HG02973 (cell line): ENCODE measurements around the gene NCK2.
A peak's percentile ranks its signal among the peaks of the same experiment; 100 is the strongest.

Source experiments
- ATAC-seq: cut with Tn5 transposase; IDR thresholded peaks from one replicate; pipeline ENCODE4 v1.9.1; 2021; ENCODE audit warnings: moderate library complexity; ENCODE audit not compliant: unreplicated experiment

Gene NCK2

DNA sequence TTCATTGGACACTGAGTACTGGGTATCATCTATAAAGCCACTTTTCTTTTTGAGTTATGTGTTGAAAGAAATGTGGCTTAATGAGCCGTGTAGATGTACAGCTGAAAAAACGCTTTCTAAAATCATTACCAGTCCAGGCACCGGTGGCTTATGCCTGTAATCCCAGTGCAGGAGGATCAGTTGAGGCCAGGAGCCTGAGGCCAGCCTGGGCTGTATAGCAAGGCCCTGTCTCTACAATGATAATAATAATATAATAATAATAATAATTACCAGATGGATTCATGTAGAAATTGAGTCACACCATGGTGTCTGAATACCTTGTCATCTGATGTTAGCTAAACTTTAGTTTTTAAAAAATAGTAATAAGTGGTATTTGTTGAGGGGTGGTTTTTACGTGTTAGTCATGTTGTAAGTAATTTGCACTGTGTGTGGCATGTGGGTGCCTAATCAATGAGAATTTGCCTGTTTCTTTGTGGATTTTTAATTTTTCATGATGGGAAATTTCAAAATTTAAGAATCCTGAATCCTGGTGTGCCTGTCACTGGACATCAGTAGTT is 30.1 kb downstream of the NCK2 start:
- ATAC-seq, result no peak

DNA sequence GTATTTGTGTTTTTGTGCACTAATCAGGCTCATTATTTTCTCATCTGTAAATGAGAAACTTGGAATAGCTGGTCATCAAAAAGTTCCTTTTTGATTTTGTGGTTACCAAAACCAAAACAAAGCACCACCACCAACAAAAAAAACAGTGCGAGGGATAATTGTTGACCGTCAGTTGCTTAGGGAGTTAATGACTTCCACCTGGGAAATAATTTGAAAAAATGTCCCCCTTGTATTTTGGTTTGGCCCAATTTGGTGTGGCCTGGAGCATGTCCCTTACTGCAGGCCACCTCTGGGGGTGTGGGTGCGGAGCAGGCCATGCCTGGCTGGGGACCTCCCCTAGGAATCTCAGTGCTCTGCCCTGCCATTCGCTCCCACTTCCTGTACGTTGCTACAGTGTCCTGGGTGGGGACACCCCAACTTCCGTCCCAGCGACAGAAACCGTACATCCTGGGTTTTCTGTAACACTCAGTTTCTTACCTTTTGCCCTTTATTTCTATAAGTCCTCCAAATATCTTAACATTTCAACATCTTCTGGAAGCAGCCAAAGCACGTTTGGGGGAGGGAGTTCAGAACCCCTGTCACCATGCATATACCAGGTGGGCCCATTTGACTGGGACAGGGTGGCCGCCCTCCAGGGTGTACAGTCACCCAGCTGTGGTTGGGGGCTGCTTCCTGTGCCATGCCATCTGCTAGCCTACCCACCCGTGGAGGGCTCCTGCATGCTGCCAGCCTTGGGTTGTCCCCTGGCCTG is 31.3 kb downstream of the NCK2 start:
- ATAC-seq, result peak; percentile 58

DNA sequence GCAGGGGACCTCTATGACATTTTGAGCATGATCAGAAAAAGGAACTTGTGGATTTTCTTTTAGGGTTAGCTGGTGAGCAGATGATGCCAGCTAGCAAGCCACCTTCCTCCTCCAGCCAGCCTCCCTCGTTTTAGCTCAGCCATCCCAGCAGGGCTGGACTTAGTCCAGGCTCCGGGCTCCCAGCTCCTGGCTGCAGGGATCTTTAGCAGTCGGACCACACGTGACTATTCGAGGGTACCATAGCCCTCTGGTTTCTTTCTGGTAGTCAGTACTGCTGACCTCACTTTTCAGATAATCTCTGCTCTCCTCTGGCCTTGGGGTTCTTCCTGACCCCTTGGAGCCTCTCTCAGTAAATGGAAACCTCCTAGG is 31.8 kb downstream of the NCK2 start:
- ATAC-seq, result peak; percentile 16

DNA sequence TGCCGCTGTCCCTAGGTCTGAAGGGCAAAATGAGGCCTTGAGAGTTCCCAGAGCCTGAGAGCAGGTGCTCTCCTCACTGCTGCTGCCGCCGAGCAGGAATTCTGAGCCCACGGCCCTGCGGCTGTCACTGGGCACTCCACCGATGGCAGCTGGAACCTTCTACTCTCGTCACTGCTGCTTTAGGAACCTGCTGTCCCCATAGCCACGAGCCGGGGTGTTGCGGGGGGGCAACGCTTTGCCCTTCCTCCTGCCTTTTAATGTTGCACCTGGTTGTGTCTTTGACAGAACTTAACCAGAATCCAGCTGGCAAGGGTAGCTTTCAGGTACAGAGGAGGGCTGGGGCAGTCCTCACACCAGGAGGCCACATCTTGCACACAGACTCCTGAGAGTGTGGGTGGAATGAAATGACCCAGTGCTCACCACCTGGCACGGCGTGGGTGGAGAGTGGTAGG is 32.3 kb downstream of the NCK2 start:
- peak; percentile 20 for ATAC-seq

DNA sequence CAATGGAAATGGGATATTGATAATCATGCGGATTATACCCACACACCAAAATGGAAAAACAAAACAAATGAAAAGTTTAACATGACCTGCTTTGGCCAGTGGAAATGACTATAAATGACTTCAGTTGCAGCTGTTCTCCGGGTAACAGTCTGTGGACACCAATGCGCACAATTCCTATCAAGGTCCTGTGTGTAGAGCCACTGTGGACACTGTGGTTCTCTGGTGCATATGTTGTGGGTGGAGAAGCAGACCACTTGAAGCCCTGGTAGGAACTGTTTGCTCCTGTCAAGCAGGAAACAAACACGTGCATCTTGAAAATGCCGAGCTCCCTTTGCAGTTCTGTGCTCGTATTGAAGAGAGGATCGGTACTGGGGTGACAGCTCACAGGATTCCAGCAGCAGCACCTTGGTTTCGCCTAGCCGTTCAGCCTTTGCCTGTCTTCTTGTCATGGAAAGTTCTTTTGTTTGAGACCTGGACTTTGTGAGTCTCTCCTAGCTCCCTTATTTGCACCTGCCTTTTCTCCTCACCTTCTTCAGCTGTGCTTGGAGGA is 32.9 kb downstream of the NCK2 start:
- no peak for ATAC-seq

DNA sequence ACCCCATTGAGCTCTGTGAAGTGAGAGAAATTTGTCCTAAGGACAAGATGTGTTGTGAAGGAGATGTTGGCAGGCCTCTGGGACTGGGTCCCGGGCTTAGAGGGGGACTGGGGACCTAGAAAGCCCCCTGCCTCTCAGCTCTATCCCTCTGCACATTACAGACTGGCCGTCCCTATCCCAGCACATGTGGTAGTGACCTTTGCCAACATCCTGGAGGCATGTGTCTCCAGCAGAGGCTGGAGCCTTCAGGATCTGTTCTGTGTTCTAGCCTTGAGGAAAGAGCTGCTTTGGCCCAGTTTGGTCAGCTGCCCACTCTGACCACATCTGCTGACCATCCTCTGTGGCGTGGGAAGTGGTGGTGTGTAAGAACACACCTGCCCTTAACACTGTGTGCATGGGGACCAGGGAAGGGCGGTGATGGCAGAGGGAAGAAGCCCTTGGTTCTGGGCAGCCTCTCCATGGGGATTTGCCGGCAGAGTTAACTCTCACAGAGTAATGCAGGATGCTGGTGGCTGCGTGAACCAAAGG is 33.4 kb downstream of the NCK2 start:
- ATAC-seq, result no peak

DNA sequence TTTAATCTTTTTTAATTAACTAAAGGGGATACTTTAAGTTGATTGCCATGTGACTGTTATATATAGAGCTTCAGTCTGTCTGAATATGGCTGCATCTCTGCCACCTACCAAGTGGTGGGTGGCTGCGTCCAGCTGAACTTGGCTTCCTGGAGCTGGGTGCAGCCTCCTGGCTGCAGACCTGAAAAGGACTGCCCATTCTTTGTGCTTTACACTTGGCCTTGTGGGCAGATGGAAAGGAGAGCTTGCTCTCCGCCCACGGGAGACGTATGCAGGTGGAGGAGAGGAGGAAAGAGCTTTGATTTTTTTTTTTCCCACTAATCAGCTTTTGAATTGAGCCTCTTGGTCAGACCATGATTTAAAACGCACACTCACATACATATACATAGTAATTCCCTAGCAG is 34.7 kb downstream of the NCK2 start:
- no peak for ATAC-seq

DNA sequence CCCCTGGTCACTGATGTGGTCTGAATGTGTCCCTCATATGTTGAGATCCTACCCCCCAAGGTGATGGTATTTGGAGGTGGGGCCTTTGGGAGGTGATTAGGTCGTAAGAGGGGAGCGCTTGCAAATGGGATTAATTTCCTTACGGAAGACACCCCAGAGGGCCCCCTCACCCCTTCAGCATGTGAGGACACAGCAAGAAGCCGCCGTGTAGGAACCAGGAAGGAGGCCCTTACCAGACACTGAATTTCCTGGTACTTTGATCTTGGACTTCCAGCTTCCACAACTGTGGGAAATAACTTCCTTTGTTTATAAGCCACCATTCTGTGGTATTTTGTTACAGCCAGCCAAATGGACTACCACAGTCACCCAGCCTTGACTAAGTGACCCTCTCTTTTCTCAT is 35.9 kb downstream of the NCK2 start:
- no peak for ATAC-seq

DNA sequence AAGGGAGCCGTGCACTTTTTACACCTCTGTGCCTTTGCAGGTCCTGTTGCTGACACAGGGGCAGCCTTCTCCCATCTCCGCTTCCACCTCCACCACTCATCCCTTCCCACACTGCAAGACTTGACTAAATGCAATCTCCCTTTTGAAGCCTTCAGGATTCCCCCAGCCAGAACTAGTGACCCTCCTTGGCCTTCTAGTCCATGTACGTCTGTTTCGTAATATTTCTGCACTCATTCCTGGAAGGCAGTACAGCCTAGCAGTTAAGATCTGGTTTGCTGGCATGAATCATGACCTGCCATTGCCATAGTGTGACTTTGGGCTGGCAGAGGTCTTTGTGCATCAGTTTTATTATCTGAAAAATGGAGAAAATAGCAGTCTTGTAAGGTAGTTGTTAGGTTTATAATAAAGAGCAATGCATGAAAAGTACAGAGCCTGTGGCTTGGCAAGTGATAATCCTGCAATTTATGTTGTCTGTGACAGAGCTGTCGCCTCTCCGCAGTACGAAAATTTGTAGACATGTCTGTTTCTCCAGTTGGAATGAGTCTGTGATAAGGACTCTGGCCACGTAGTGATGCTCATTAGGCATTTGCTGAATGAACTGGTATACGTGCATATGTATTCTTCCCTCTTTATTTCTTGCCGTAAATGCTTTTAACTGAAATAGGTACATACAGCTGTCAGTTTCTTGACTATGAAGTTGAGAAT is 36.7 kb downstream of the NCK2 start:
- ATAC-seq, result no peak

DNA sequence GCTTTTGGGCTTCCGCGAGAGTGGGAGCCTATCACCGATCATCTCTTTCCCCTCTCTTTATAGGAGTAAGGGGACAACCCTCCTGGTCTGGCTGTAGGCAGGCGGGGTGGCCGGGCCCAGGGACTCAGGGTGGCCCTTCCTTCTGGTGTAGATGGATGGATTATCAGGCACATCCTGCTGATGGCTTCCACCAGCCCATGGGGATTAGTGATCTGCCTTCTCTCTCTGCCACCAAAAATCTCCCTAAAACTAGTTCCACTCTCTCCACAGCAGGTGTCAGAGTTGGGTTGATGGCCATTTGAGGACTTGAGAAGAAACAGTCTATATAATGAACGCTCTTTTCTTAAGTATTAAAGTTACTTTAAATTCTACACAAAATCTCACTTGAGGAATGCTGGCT is 37.4 kb downstream of the NCK2 start:
- ATAC-seq, result no peak

DNA sequence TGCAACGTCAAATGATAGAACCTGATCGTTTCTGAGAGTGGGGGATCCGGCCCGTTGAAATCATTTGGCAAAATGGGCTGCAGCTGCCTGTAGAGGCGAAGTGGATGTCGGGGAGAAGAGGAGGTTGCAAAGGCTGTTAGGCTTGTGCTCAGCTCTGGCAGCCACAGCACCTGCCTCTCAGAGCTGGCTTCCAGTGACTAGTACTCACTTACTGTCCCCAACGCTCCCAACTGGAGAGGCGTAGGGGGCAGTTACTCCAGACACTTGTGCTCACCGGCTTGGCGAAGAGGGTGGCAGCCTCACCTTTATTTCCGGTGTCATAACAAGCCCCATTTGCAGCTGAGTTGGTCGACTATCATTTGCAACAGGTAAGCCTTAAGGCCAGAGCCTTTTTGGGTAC is 37.9 kb downstream of the NCK2 start:
- ATAC-seq, result no peak

DNA sequence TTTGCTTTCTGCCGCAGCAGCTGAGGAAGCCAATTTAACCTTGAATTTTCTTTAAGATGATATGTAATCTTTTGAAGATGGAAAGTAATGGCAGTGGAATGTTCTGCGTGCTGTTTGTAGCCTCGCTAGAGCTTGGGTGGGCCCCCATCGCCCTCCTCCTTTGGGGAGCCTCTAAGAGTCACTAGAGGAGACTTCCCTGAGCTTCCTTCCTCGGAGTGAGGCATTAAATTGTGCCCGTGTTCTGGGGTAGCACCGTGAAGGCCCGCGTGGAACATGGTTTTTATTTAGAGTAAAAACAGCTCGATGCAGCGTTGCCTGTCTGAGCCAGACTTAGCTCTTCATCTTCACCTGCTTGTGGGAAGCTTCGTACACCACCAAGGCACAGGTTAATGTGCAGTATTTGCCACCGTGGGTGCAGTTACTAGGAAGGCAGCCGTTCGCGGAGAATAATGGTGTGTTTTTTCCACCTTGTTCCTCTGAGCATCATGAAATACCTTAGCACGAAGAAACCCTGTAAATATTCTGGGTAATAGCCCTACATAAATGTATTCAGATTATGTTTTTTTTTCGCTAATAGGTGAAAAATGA is 38.5 kb downstream of the NCK2 start:
- no peak for ATAC-seq

DNA sequence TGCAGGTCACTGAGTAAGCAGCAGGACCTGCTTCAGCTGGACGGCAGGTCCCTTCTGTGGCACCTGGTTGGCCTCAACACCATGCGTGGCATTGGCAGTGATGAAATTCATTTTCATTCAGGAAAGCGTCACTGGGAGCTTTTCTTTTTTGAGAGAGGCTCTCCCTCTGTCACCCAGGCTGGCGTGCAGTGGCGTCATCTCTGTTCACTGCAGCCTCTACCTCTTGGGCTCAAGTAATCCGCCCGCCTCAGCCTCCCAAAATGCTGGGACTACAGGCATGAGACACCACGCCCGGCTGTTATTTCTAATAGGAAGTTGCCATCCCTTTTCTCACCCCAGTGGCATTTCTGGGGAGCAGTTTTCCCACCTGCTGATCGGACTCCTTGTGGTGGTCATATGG is 39.3 kb downstream of the NCK2 start:
- ATAC-seq, result no peak

DNA sequence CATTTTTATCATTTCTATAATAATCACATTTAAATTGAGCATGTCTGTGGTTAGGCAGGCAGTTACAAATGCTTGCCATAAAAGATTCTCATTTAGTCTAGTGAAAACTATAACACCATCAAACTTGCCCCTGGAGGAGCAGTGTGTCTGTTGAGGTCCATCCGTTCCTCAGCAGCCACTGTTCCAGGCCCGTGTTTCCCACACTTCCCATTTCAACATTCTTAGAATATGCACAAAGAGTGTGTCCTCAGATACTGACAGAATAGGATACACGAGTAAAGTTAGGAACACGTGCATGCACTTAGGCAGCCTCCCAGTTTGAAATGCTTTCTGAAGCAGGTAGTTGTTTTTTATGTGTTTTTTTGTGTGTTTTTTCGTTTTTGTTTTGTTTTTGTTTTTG is 39.9 kb downstream of the NCK2 start:
- no peak for ATAC-seq

DNA sequence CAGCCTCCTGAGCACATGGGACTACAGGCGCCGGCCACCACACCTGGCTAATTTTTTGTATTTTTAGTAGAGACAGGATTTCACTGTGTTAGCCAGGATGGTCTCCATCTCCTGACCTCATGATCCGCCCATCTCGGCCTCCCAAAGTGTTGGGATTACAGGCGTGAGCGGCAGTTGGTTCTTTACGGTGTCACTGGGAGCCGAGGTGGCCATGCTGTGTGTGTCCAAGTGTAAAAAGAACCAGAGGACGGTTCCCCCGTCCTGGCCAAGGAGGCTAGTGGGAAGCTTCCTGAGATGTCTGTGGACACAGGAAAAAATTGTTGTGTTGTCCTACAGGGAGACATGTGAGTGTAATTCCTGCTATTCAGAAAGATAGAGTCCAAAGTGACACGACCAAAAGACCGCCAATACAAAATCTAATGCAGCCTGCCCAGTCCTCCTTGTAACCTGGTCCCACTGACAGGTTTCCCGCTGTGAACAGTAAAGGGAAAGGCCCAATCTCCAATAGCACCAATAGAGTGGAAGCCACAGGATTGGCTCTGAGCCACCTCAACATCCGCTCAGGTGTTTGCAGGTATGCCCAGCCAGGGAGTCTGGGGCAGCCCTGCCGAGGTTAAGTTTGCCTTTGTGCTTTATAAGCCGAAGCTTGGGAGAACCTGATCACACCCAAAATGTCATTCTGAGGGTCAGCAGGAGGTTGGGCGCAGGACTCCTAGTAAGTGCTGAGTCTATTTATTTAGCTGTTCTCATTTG is 40.6 kb downstream of the NCK2 start:
- ATAC-seq, result no peak

DNA sequence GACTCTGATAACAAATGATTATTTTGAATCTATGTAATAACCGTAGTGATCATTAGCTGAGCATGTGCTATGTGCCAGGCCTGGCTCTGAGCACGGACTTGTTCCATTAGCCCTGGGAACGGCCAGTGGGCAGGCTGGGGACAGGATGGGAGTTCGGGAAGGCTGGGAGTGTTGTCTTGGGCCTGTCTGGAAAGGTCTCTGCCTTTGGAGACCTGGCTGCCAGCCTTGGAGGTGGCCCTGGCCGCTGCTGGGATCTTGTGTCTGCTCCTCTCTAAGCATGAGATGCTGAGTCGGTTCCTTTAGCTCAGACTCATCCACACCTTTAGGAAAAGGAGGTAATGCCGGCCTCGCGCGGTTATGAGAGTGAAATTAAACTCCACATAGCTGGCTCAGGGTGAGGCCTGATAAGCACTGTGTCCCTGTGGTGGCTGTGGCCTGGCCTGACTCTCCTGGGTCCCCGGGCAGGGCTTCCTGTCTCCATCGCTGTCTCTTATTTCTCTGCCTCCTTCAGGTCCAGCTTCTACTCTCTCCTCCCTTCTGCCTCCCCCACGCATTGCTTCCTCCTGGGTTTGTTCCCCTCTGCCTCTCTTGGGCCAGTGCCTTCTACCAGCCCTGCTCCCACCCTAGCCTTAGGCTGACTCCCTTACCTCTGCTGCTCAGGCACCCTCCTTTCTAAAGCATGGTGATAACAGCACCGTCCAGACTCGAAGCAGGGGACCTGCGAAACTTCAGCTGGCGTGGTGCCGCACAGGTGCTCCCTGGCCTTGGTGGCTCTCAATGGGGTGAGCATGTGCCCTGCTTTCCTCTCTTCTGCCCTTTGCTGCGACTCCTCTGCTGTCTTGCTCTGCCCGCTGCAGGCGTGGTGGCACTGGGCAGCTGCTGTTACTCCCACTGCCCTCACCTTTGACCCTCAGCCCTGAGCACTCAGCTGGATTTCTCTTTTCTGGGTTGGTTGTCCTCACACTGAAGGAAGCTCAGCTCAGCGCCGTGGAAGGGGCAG is 41.8 kb downstream of the NCK2 start:
- ATAC-seq, result no peak

DNA sequence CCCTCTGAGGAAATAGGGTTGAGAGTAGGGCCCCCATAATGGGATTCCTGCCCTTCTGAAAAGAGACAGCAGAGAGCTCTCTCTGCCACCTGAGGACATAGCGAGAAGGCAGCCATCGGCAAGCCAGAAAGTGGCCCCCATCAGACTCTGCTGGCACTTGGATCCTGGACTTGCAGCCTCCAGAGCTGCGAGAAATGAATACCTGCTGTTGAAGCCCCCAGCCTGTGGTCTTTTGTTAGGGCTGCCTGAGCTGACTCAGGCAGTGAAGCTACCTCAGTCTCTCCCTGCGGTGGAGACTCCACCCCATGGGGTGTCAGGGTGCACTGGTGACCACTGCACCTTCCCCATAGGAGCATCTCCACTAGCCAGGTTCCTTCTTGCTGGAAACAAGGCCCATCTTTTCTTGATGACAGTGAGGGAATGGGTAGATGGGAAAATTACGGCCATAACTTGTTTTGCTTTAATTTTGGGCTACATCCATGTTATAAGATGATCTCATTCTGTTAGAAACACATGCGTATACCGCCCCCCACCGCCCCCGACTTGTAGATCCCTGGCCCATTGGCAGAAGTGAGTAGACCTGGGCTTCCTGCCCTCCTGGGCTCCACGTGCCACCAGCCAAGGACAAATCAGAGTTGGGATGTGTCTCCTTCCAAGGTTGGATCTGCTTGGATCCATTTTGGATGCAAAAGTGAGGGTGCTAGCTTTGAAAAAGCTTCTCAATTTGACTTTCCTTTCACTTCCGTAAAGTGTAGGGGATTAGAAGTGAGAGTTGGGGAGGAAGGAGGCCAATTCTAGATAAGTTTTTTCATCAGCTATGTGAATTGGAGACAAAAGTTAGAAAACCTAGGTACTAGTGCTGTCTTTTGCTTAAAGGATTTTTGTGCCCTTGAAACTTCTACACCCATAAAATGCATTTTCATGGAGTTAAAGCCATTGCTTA is 42.9 kb downstream of the NCK2 start:
- no peak for ATAC-seq

DNA sequence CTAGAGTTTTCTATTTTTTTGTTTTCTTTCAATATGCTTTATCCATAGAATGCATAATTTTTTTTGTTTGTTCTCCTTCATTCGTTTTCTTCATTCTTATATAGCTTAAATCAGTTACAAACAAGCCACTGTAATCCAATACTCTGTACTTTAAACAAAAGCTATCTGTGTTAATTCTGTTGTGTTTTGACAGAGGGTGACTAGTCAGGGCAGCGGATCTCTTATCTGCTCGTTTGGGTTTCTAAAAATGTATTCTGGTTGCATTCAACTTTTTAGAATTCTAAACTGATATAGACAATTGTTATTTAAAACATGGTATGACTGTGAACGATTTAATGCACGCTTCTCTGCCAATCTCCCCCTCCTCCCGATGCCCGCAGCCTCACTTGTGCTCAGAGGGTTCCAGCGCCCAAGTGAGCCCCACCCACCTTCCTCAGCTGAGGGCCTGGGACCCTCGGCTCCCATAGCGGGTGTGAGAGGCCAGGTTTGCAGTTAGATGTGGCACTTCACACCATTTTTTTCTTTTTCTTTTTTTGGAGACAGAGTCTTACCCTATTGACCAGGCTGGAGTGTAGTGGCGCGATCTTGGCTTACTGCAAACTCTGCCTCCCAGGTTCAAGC is 44.1 kb downstream of the NCK2 start:
- no peak for ATAC-seq
